ENCODE data around the gene GAS1. TPM values are rescaled to one million over a fixed set of nuclear protein-coding genes. Genes with fewer than 3 reads are reported as not detected.

The GAS1 gene, protein sequence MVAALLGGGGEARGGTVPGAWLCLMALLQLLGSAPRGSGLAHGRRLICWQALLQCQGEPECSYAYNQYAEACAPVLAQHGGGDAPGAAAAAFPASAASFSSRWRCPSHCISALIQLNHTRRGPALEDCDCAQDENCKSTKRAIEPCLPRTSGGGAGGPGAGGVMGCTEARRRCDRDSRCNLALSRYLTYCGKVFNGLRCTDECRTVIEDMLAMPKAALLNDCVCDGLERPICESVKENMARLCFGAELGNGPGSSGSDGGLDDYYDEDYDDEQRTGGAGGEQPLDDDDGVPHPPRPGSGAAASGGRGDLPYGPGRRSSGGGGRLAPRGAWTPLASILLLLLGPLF
- total RNA-seq: 10 to 100 TPM in 2 of 4 donors, 1 to 10 TPM in 2; 4.8 to 36.2 (median 11.3) TPM

DNA sequence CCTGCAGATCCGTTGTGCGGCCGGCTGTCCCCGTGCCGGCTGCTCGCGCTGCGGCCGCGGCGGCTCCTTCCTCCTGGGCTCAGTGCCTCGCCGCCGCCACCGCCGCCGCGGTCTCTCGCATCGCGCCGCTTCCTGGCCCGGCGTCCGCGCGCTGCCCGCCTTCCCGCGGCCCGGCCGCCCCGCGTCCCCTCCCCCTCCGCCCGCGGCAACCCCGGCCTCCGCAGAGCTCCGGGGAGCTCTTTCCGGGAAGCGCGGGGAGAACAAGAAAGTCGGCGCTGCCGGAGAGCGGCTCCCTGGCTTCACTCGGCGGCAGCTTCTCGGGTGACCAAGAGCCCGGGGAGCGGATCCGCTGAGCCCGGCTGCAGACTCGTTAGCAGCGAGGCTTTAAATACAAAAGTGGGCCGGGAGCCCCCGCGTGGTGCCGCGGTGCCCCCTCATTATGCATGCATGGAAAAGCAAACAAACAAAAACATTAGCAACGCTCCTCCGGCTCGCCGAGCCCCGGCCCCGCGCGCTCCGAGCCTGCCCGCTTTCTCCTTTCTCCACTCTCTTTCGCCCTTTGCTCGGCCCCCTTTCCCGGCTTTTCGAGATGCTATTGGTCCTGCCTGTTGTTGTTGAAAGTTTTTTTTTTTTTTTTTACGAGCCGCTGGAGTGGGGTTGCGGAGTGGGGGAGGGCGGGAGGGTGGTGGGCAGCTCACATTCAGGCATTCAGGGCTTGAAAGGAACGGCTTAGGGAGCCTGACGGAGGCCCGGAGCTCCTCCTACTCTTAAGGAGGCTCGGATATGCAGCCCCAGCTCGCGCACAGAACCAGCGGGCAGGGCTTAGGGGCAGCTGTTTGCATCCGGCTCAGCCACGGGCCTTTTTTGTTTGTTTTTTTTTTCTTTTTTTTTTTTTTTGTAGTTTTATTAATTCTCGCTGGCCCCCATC lies at the start of gene GAS1:
GAS1 (minus strand) TSS at position 361 of the 928 bp plus-strand sequence. CDS start 727 bp downstream, outside the sequence.
- H3K4me1 ChIP-seq: peaks cover 0 to 31% (median 17%) of the 10 kb centered on the region in 4 donors
- intact Hi-C loops (cut with DNase I; ENCODE audit: low total_unique reads) (loop anchor here (5.0 to 10.0 kb wide), 4 partner anchors 85 to 460 kb away; no protein-coding TSS in a partner anchor), in situ Hi-C loops (cut with MboI; ENCODE audit: low pct_ligation_motif_present in 1 of 4, low pct_unique_long_range_greater_than_20kb in 1 of 4, low sequenced_read_pairs in 3 of 4) (no loop called here)
- peak within 1 kb of the TSS; percentile 66 to 91 (median 80) for H3K4me3 ChIP-seq
- DNase-seq: peak; percentile 78
- 0 to 1% methylated on average over 28 to 42 of the region's 89 CpGs for WGBS, 2 donors (ENCODE audit: low coverage in 1 of 2)
- H3K36me3 ChIP-seq: no peaks in the 10 kb centered on the region
- peaks cover 34% of the 10 kb centered on the region for H3K27me3 ChIP-seq
- H3K9me3 ChIP-seq: no peaks in the 10 kb centered on the region
- H3K27ac ChIP-seq: peak within 1 kb of the TSS; percentile 83 to 96 (median 88)
- TF ChIP-seq POLR2A (IDR thresholded peaks at IDR 0.05): no peak
- TF ChIP-seq POLR2AphosphoS5 (IDR thresholded peaks at IDR 0.05): peak in 2 of 3 donors; percentile 48 to 65

DNA sequence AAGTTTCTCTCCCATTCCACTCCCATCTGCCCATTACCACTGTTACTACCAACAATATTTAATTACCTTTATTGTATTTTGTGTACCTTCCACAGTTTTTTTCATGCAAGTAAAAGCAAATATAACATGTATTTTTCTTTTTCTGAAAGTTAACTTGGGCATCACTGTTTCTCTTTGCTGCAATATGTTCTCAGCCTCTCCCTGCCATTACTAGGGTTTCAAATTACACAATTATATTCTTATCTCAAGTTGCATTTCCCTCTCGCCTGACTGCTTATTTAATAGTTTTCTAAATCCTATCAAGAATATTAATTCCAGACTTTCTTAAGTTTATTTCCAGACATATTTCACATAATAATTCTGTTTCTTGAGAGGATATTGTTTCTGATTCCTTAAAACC lies 46.9 kb upstream of the GAS1 start:
- no peaks in the 10 kb centered on the region for H3K9me3 ChIP-seq
- no peak for DNase-seq

DNA sequence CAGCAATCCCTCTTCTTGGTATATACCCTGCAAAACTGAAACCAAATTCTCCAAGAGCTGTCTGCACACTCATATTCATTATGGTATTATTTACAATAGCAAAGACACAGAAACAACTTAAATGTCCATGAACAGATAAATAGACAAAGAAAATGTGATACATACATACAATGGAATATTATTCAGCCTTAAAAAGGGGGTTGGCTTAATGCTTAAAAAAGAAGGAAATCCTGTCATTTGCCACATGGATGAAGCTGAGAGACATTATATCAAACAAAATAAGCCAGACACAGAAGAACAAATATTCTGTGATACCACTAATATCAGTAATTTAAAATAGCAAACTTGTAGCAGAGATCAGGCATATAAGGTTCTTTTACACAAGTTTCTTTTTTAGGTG lies 46.5 kb upstream of the GAS1 start:
- TF ChIP-seq, protein P1, sequence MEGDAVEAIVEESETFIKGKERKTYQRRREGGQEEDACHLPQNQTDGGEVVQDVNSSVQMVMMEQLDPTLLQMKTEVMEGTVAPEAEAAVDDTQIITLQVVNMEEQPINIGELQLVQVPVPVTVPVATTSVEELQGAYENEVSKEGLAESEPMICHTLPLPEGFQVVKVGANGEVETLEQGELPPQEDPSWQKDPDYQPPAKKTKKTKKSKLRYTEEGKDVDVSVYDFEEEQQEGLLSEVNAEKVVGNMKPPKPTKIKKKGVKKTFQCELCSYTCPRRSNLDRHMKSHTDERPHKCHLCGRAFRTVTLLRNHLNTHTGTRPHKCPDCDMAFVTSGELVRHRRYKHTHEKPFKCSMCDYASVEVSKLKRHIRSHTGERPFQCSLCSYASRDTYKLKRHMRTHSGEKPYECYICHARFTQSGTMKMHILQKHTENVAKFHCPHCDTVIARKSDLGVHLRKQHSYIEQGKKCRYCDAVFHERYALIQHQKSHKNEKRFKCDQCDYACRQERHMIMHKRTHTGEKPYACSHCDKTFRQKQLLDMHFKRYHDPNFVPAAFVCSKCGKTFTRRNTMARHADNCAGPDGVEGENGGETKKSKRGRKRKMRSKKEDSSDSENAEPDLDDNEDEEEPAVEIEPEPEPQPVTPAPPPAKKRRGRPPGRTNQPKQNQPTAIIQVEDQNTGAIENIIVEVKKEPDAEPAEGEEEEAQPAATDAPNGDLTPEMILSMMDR (IDR thresholded peaks at IDR 0.05): no peak
- no peak for TF ChIP-seq POLR2A (IDR thresholded peaks at IDR 0.05)

More for the DNA sequence above, 46.9 kb upstream of the GAS1 start:
- in situ Hi-C loops (cut with MboI; ENCODE audit: low pct_ligation_motif_present in 1 of 4, low pct_unique_long_range_greater_than_20kb in 1 of 4, low sequenced_read_pairs in 3 of 4) (no loop called here), intact Hi-C loops (cut with DNase I; ENCODE audit: low total_unique reads) (no loop called here)
- Histone ChIP-seq H3K36me3 (no peaks in the 10 kb centered on the region), H3K27ac (no peak overlapping the region), H3K4me1 (no peaks in the 10 kb centered on the region), H3K27me3 (no peaks in the 10 kb centered on the region), H3K4me3 (no peak overlapping the region)
- TF ChIP-seq EP300 (IDR thresholded peaks at IDR 0.05; ENCODE audit: low read depth): no peak
- no peak for TF ChIP-seq POLR2AphosphoS5 (IDR thresholded peaks at IDR 0.05)
- TF ChIP-seq POLR2A (IDR thresholded peaks at IDR 0.05): no peak
- TF ChIP-seq, protein P1 (IDR thresholded peaks at IDR 0.05): no peak
- WGBS, 2 donors (ENCODE audit: low coverage in 1 of 2): 29% methylated on average over 1 of the region's 1 CpG; no CpG with 5 or more reads in 1 of the 2 donors

DNA sequence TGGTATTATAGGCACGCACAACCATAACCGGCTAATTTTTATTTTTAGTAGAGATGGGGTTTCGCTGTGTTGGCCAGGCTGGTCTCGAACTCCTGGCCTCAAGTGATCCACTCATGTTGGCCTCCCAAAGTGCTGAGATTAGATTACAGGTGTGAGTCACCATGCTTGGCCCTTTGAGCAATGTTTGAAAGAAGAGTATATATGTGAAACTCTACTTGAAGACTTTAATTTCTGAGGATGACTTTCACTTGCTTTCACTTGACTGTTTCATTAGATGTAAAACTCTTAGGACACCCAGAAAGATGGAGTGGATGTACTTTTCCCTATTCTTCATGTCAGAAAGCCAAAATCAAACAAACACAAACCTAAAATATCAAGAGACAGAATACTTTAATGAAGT lies 43.8 kb upstream of the GAS1 start:
- Histone ChIP-seq H3K9me3 (no peaks in the 10 kb centered on the region), H3K27ac (no peak overlapping the region), H3K4me1 (no peaks in the 10 kb centered on the region), H3K4me3 (no peak overlapping the region), H3K36me3 (no peaks in the 10 kb centered on the region), H3K27me3 (no peaks in the 10 kb centered on the region)
- in situ Hi-C loops (cut with MboI; ENCODE audit: low pct_ligation_motif_present in 1 of 4, low pct_unique_long_range_greater_than_20kb in 1 of 4, low sequenced_read_pairs in 3 of 4): no loop called here
- 75% methylated on average over 4 of the region's 4 CpGs; no CpG with 5 or more reads in 1 of the 2 donors for WGBS, 2 donors (ENCODE audit: low coverage in 1 of 2)
- TF ChIP-seq, protein P1 (IDR thresholded peaks at IDR 0.05): no peak
- TF ChIP-seq EP300 (IDR thresholded peaks at IDR 0.05; ENCODE audit: low read depth) (no peak), POLR2A (IDR thresholded peaks at IDR 0.05) (no peak), POLR2AphosphoS5 (IDR thresholded peaks at IDR 0.05) (no peak)
- intact Hi-C loops (cut with DNase I; ENCODE audit: low total_unique reads): no loop called here
- DNase-seq: no peak

More for the DNA sequence above, 46.5 kb upstream of the GAS1 start:
- Histone ChIP-seq H3K4me1 (no peaks in the 10 kb centered on the region), H3K27ac (no peak overlapping the region), H3K36me3 (no peaks in the 10 kb centered on the region), H3K27me3 (no peaks in the 10 kb centered on the region), H3K9me3 (no peaks in the 10 kb centered on the region), H3K4me3 (no peak overlapping the region)
- intact Hi-C loops (cut with DNase I; ENCODE audit: low total_unique reads) (no loop called here), in situ Hi-C loops (cut with MboI; ENCODE audit: low pct_ligation_motif_present in 1 of 4, low pct_unique_long_range_greater_than_20kb in 1 of 4, low sequenced_read_pairs in 3 of 4) (no loop called here)
- DNase-seq: no peak

Data from transverse colon (tissue), 4 donors.